SIG-M5 treated with dmso at 0.1 percent for 504 hours (cell line): ENCODE data around the gene CCDC171.

Source experiments
- DNase-seq: peaks from one replicate; lab custom pipeline; 2025; ENCODE audit not compliant: unreplicated experiment; lab: John Stamatoyannopoulos, UW

The CCDC171 gene

DNA sequence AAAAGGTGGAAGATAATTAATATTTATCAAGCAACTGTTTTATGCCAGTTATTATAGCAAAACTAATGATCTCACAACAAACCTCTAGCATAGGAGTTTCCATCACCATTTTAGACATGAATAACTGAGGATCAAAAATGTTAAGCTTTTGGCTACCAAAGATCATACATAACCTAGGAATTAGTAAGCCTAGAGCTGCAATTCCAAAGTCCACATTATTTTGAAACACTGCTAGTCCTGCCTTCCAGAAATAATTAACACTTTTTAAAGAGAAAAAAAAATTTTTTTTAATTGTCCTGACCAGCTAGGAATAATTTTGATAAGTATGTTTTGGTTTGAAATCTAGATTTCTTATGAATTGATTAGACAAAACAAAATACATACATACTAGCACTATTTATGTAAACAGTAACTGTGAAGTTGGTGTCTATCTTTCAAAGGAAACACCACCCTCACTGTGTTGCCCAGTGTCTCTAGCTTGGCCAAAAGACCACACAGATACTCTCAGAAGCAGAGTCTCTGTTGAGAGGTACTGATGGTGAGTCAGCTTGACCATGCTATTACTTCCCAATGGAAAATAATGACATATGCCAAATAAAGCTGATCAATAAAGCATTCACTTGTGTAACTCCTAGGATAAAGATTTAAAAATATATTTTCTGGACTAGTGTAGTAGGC, 422.4 kb downstream of the CCDC171 start:
- DNase-seq, result no peak

DNA sequence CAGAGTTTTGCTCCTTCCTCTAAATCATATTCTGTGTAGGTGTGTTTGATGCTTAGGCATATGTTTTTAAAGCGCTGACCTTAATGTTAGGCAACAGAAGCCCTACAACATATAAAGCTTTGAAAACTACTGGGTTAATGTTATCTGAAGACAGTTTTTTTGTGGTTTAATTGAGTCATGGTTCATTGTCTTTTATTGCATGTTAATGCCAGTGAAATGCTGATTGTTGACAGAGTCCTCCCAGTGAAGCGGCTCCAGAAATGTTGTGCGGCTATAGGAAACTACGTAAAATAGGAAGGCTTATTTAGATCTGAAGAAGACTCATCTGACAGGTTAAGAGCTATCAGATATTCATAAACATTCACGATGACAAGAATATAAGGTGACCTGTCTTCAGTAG, 424.6 kb downstream of the CCDC171 start:
- no peak for DNase-seq

DNA sequence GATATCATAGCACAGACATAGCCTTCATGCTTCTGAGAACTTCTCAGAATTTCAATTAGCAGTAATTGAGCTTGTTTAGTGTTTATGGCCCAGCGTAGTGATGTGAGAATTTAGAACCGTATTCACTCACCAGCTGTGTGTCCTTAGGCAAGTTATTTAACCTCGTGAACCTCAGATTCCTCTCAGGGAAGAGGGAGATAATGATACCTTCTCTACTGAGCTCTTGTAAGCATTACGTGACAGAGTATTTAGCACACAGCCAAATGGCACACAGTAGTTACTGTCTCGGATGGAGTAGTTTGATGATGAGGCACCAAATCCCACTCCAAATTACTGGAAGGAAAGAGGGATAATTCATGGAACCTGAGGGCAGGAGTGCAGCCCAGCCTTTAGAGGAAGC, 429.3 kb downstream of the CCDC171 start:
- DNase-seq, result no peak

DNA sequence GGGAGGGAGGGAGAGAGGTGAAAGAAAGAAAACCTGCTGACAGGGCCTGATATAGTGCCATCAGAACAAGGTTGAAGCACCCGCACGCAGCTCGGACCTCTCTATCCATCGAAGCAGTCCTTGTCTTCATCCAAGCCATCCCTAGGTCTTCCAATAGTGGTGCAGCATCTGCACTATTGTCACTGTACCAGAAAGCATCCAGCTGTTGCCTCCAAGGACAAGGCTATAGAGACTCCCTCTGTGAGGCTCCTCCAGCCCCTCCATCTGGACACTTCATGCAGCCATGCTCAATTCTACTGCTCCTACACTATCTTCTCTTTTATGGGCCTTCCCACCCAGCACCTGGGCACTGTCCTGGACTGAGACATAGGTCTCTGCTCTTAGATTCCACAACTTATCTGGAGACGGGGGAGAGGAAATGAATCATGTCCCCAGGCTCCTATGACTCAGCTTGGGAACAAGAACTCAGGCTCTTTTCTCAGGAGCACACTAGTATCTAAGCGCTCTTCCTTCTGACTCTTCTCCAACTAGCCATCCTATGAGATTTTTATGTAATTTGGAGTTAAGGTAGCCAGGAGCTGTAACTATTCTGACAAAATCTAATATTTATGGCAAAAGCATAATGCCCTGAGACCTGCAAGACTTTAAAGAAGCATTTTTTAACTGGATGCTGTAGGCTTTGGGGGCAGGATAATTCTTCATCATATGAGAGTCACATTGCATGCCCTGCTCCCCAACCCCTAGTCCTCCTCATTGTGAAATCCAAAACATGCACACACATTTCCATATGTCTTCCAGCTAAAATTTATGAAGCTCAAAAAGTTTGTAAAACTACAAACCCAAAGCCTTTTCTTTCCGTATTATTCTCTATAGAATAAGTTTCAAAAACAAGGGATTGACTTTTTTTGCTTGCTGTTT, 446.8 kb downstream of the CCDC171 start:
- no peak for DNase-seq

DNA sequence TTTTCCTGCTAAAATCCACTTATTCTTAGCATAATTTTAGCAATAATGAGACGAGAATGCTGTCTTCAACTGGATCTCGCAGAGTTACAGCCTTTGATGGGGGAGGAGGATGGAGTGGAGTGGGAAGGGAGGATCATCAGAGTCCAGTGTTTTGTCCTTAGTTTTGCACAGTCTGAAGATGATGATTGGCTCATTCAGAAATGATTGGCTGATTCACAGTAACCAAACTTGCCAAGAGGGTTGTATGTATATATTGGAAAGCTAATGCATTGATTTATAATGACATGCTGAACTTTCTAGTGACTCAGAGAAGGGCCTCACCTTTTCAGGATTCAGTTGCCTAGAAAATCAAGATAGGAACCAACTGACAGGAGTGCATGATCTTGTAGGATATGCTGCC, 448.0 kb downstream of the CCDC171 start:
- no peak for DNase-seq

DNA sequence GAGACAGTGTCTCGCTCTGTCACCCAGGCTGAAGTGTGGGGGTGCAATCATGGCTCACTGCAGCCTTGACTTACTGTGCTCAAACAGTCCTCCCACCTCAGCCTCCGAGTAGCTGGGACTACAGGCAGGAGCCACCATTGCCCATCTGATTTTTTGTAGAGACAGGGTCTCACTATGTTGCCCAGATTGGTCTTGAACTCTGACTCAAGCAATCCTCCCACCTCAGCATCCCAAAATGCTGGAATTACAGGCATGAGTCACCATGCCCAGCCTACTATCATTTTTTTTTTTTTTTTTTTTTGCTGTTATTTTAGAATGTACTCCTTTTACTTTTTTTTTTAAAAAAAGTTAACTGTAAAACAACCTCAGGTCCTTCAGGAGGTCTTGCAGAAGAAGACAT, 449.0 kb downstream of the CCDC171 start:
- DNase-seq, result no peak

DNA sequence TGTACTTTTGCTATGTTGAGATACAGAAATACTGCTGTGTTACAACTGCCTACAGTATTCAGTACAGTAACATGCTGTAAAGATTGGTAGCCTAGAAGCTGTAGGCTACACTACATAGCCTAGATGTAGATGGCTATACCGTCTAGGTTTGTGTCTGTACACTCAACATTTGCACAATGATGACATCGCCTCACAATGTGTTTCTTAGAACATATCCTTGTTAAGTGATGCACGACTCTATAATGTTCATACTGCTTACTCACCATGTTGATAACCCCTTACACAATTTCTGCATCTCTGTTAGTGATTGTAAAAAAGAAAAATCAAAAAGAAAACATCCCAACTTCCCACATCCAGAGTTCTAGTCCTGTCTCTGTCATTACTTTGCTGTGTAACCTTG, 450.0 kb downstream of the CCDC171 start:
- DNase-seq, result no peak

DNA sequence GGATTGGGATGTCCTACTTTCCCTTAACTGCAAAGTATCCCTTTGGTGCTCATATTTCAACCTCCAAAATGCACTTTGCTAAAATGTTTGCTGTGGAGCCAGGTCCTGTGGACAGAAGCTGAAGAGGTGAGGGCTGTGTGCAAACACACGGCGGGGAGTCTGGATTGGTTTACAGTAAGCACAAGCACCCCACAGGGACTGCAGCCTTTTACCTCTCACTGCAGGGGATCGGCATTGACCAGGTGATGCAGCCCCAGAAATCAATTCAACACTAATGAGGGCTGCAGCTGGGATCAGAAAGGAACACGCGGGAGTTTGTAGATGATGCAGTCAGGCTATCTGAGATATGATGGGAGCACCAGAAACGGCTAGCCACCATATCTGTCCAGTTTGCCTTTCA, 450.9 kb downstream of the CCDC171 start:
- no peak for DNase-seq

DNA sequence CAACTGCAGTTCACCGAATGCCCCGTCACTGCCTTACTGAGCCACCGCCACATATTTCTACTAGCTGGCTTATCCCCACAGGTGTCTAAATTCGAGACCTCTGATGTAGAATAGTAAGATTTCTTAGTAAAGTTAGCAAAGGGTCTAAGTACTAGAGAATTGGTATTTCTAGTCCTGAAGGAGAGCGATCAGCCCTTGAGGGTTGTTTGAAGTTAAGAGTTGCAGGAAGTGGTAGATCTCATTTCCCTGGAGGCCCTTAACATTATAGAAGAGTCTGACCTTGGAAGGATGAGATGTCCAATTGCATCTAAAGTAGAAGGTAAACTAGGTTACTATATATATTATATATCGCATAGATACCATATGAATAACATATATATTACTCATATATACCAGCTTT, 451.8 kb downstream of the CCDC171 start:
- DNase-seq, result no peak

DNA sequence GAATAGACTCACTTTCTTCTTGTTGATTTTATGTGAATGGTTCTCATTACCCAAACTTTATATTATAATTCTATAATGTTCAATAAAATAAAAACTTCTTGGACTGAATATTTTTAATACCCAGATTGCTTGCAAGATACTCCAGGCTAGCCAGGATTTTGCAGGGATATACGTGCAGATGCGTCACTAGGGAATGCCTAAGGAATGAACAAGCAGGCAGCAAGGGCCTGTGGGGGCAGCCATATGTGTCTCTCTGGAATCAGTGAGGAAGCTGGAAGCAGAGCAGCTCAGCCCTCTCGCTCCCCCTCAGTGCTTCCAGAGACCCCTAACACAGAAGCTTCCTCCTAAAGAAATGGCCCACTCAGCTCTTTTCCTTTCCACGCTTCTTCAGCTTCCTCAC, 457.4 kb downstream of the CCDC171 start:
- DNase-seq, result no peak

DNA sequence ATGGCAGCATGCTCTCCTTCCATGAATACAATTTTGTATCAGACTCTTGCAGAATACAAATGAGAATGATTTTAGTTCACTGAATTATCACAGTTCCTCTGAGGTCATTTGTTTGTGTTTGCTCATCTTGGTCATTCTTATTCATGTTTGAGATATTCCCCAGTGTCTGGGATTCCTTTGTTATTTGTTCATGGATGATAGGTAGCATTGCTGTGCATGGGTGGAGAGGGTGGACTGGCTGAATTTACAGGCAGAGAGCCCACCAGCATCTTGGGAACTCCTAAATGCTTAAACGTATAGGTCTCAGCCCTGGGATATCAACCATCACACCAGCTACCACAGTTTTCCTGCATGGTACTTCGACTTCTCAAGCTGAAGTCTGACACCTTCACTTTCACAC, 459.8 kb downstream of the CCDC171 start:
- DNase-seq, result no peak

DNA sequence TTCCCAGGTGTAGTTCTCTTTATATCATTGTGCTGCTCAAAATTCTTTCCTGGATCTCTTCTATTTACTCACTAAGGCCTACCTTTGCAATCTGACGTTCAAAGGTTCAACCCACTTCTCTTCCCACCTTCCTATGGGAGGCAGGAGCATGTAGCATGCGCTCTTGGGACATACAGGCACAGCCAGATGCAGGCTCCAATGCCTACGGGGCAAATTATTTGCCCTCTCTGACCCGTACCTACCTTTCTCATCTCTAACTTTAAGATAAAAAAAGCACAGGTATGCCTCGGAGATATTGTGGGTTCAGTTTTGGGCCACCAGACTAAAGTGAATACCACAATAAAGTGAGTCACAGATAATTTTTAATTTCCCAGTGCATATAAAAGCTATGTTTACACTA, 460.5 kb downstream of the CCDC171 start:
- no peak for DNase-seq

DNA sequence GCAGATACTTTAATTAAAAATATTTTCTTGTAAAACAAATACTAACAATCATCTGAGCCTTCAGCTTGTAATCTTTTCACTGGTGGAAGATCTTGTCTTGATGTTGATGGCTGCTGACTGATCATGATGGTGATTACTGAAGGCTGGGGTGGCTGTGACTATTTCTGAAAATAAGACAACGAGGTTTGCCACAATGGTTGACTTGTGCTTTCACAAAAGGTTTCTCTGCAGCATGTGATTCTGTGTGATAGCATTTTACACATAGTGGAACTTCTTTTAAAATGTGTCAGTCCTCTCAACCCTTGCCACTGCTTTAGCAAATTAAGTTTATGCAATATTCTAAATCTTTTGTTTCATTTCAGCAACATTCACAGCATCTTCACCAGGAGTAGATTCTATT, 461.0 kb downstream of the CCDC171 start:
- DNase-seq, result no peak

DNA sequence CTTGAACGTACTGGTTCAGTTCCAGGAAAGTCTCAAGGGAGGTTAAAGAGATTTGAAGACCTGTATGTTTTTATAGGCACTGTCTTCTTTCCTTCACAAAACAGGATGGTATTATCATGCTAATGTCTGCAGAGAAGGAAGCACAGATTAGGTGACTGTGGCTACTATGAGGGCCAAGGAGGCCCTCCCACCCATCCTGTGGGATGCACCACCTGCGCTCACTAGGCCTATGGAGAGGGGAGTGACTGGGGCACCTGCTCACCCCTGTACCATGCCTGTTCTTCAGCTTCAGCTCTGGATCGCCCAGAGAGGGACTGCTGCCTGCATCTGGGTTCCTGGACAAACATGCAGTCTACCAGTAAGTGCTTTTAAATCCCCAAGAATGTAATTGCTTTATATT, 469.4 kb downstream of the CCDC171 start:
- DNase-seq, result no peak

DNA sequence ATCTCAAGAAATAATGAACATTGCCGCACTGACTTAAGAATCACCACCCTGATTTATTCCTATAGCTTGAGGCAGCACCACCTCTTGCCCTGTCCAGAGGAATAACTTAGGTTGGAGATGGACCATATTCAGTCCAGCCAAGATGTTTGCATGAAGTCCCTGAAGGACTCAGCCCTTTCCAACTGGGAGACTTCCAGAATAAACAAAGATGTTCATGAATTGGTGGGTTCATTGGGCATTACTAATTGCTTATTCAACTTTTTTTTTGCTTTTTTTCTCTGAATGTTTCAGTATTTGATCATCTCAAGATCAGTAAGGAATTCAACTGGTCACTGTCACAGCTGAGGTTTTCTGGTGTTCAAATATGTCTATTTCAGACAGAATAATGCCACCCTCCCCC, 470.6 kb downstream of the CCDC171 start:
- no peak for DNase-seq
